Neutrophil (primary cell): ENCODE measurements around the gene C10orf105.

ENCODE experiments used
- H3K27ac ChIP-seq: fragments of 200-600 bp; sonication (generic); 2 replicates; pipeline ENCODE4 v1.5.1; 2016; ENCODE audit warnings: mild to moderate bottlenecking, moderate library complexity
- H3K27me3 ChIP-seq: fragments of 200-600 bp; sonication (generic); 2 replicates; pipeline ENCODE4 v1.6.0; 2016; ENCODE audit warnings: mild to moderate bottlenecking
- H3K36me3 ChIP-seq: fragments of 200-600 bp; sonication (generic); 2 replicates; pipeline ENCODE4 v1.5.1; 2017
- H3K4me1 ChIP-seq, 2 experiments: fragments of 200-600 bp in 1 of 2; sonication (generic) in 1 of 2; 1 replicate in 1 of 2; 2 replicates in 1 of 2; pipeline versions ENCODE4 v1.5.1 to v1.6.1; 2013 to 2016; ENCODE audit warnings: low read depth in 1 of 2, low read length in 1 of 2, mild to moderate bottlenecking in 1 of 2, moderate library complexity in 1 of 2; ENCODE audit not compliant: control insufficient read depth in 1 of 2, insufficient read depth in 1 of 2
- H3K4me3 ChIP-seq, 2 experiments: fragments of 200-600 bp in 1 of 2; sonication (generic) in 1 of 2; 1 replicate in 1 of 2; 2 replicates in 1 of 2; pipeline ENCODE4 v1.5.1; 2013 to 2016; ENCODE audit warnings: low read depth in 1 of 2, low read length in 1 of 2, mild to moderate bottlenecking in 1 of 2, moderate library complexity in 1 of 2
- H3K9me3 ChIP-seq: fragments of 200-600 bp; sonication (generic); 2 replicates; pipeline ENCODE4 v1.5.1; 2016
- CTCF ChIP-seq: fragments of 200-600 bp; sonication (generic); IDR thresholded peaks from 2 replicates; pipeline ENCODE4 v1.5.1; 2016; ENCODE audit warnings: antibody characterized with exemption

The C10orf105 gene

DNA sequence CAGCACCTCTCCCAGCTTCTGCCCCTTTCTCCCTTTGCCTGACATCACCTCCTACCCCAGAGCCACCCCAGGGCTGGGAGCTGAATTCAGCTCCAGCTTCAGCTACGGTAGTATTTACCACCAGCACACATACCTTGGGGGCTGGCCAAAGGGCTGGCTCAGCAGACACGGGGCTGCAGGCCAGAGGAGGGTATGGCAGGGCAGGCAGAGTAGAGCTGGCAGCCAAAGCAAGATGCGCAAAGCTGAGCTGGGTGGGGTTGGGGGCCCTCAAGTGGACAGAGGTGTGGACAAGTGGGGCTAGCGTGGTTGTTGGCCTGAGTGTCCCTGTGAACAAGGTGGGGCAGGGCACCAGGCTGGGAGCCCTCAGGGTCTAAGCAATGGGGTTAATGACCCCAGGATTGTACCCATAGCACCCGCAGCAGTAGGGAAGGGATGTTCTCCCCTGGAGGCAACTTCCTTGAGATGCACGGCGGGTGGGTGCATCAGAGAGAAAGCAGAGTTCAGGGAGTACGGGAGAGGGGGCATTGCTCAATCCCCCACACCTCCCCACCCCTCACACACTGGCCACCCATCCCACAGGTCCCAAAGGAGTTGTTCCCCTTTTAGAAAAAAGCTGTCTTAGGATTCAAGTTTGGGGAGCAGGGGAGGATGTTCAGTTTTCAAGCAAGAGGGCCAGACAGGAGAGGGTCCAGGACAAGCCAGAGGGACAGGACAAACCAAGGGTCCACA, 45.8 kb upstream of the C10orf105 start:
- peak overlapping the region; percentile 99 for H3K27ac ChIP-seq
- H3K9me3 ChIP-seq, result no peaks in the 10 kb centered on the region
- H3K4me1 ChIP-seq, result peaks cover 96 to 100% of the 10 kb centered on the region in 2 experiments
- no peak for TF ChIP-seq CTCF
- H3K4me3 ChIP-seq, result peak overlapping the region; percentile 99 to 100
- no peaks in the 10 kb centered on the region for H3K27me3 ChIP-seq
- peaks cover 99% of the 10 kb centered on the region for H3K36me3 ChIP-seq

DNA sequence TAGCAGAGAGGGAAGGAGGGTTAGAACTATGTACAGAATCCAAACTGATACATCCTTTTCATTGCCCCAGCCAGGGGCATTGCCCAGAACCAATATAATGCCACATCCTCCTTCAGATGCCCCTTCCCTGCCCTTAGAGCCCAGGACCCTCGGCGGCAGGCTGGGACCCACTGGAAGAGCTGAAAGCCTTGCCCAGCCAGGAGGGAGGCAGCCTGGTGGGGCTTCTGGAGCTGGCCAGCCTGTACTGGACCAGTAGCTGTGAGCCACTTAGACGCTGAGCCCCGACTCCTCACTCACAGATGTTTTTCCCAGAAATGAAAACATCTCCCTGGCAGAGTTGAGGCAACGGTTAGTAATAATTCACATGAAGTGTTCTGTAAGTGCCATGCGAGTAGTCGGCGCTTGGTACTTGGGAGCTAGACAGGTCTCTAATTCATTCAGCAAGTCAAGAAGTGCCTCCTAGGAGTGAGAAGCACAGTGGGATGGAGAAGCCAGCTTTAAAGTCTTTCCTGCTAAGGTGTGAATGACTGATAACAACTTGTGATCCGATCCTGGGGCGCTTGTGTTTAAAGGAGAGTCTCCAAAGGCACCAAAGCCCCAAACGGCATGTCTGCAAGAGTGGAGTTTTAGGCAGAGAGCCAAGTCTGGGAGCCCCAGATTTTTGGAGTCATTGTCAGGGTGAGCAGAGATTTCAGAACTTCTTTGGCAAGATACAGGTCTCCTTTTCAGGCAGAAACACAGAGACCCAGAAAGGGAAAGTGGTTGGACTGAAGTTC, 44.0 kb upstream of the C10orf105 start:
- peak overlapping the region; percentile 99 for H3K27ac ChIP-seq
- peaks cover 95% of the 10 kb centered on the region for H3K36me3 ChIP-seq
- H3K27me3 ChIP-seq, result no peaks in the 10 kb centered on the region
- peak overlapping the region; percentile 13 to 44 for H3K4me3 ChIP-seq
- H3K9me3 ChIP-seq, result no peaks in the 10 kb centered on the region
- H3K4me1 ChIP-seq, result peaks cover 94 to 95% of the 10 kb centered on the region in 2 experiments
- no peak for TF ChIP-seq CTCF

- Histone ChIP-seq H3K36me3 (peaks cover 95% of the 10 kb centered on the region), H3K4me3 (peak overlapping the region in 1 of 2 experiments; percentile 44), H3K9me3 (no peaks in the 10 kb centered on the region), H3K4me1 (peaks cover 94 to 95% of the 10 kb centered on the region in 2 experiments), H3K27me3 (no peaks in the 10 kb centered on the region), H3K27ac (peak overlapping the region; percentile 99)
- no peak for TF ChIP-seq CTCF
These were observed 42.7 kb upstream of the C10orf105 start for GRCh38 chr10:71762324-71762723.

DNA sequence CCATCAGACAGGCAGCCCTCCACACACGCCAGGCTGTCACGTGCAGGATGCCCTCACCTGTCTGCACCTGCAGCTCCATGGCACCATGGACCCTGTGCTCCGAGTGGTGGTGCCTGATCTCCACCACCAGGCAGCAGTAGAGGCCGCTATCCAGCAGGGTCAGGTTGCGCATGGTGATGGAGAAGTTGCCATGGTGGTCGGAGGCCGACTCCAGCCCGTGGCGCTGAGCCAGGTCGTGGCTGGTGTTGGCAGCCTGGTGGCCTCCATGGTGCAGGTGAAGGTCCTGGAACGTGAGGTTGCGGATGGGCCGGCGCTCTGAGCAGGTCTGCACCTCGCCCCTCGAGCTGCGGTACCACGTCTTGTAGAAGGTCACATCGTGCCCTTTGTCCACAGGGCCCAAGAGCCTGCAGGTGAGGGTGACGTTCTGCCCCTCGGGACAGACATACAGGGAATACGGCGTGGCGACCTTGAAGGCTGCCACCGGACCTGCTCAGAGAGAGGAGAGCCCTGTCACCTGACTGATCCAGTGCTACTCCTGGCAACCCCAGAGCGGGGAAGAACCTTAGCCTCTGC, 42.0 kb upstream of the C10orf105 start:
- TF ChIP-seq CTCF, result no peak
- H3K4me3 ChIP-seq, result peak overlapping the region; percentile 24 to 44
- no peaks in the 10 kb centered on the region for H3K9me3 ChIP-seq
- no peaks in the 10 kb centered on the region for H3K27me3 ChIP-seq
- peaks cover 95% of the 10 kb centered on the region for H3K36me3 ChIP-seq
- H3K27ac ChIP-seq, result peak overlapping the region; percentile 99
- H3K4me1 ChIP-seq, result peaks cover 94 to 95% of the 10 kb centered on the region in 2 experiments

DNA sequence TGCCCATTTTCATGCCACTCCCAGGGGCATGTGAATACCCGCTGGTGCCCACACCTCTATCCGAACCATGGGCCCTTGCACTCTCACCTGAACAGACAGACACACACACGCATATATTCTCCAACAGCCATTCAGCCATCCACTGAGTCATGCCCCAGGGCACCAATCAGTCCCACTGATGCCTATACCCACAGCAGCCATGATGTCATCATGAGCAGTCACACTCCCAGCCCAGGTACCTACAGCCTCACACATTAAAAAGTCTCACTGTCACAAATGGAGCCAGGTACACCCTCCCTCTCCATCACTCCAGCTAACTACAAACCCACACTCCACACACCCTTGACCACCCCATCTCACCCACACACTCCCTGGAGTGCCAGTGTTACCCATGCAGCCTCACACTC, 41.5 kb upstream of the C10orf105 start:
- Histone ChIP-seq H3K36me3 (peaks cover 95% of the 10 kb centered on the region), H3K4me3 (peak overlapping the region; percentile 24 to 44), H3K27ac (peak overlapping the region; percentile 99), H3K4me1 (peaks cover 94 to 95% of the 10 kb centered on the region in 2 experiments), H3K27me3 (no peaks in the 10 kb centered on the region), H3K9me3 (no peaks in the 10 kb centered on the region)
- no peak for TF ChIP-seq CTCF
